Measurements from ENCODE around the gene ZNF276. TPM values are rescaled to one million over a fixed set of nuclear protein-coding genes. Genes with fewer than 3 reads are reported as not detected.

The ZNF276 gene
- total RNA-seq, 1 experiment from 2014 or later: 37.2 TPM

DNA sequence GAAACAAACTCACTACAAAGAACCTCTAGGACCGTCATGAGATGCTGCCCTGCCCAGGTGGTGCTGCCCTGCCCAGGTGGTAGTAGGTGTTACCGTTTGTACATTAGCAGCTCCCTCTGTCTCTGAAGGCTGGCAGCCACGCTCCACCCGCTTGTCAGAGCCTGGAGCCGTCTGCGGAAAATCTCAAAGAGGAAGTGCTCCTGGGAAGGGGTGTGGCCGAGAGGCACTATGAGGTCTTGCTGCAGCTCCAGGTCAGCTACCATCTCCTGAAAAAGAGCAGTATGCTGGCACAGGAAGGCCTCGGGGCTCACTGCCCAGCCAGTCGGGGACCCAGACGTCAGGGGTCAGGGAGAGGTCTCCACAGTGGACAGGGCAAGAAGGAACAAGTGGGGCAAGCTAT, 28.3 kb downstream of the ZNF276 start:
- no TSS peak for BruUV-seq (replicated peaks)
- ChIA-PET POLR2A (ENCODE audit: low non-redundant PET) (interaction anchor here (0.6 kb wide), 1 partner anchor 53 kb away, joined by 5 read pairs; no protein-coding TSS in a partner anchor), CTCF (interaction anchor here (0.6 kb wide), 1 partner anchor 36 kb away, joined by 3 read pairs; no protein-coding TSS in a partner anchor)
- peaks cover 68% of the 10 kb centered on the region for H3K36me3 ChIP-seq (ENCODE audit: insufficient read depth, low read length, poor library complexity, severe bottlenecking)
- no peaks in the 10 kb centered on the region for H3K9me3 ChIP-seq (ENCODE audit: low read depth, low read length, poor library complexity, severe bottlenecking)
- no peak for TF ChIP-seq EZH2 (IDR thresholded peaks at IDR 0.05; ENCODE audit: borderline replicate concordance, low read depth, low read length, poor library complexity, severe bottlenecking)
- TF ChIP-seq, protein P1, sequence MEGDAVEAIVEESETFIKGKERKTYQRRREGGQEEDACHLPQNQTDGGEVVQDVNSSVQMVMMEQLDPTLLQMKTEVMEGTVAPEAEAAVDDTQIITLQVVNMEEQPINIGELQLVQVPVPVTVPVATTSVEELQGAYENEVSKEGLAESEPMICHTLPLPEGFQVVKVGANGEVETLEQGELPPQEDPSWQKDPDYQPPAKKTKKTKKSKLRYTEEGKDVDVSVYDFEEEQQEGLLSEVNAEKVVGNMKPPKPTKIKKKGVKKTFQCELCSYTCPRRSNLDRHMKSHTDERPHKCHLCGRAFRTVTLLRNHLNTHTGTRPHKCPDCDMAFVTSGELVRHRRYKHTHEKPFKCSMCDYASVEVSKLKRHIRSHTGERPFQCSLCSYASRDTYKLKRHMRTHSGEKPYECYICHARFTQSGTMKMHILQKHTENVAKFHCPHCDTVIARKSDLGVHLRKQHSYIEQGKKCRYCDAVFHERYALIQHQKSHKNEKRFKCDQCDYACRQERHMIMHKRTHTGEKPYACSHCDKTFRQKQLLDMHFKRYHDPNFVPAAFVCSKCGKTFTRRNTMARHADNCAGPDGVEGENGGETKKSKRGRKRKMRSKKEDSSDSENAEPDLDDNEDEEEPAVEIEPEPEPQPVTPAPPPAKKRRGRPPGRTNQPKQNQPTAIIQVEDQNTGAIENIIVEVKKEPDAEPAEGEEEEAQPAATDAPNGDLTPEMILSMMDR (conservative IDR thresholded peaks at IDR 0.05; ENCODE audit: low read depth, low read length): no peak
- H3K27me3 ChIP-seq (replicated peaks; ENCODE audit: insufficient read depth, low read depth, low read length, poor library complexity): no peaks in the 10 kb centered on the region
- no peak overlapping the region for H3K27ac ChIP-seq (ENCODE audit: low read depth, low read length, poor library complexity, severe bottlenecking)
- no peak for DNase-seq (ENCODE audit: low spot score)
- H3K4me3 ChIP-seq (ENCODE audit: low read depth, low read length, poor library complexity, severe bottlenecking): no peak overlapping the region
- H3K4me1 ChIP-seq (ENCODE audit: insufficient read depth, low read length, poor library complexity, severe bottlenecking): no peaks in the 10 kb centered on the region
- intact Hi-C loops (cut with micrococcal nuclease; ENCODE audit: unreplicated experiment): loop anchor here (5.0 kb wide), 1 partner anchor 113 kb away; no protein-coding TSS in a partner anchor

DNA sequence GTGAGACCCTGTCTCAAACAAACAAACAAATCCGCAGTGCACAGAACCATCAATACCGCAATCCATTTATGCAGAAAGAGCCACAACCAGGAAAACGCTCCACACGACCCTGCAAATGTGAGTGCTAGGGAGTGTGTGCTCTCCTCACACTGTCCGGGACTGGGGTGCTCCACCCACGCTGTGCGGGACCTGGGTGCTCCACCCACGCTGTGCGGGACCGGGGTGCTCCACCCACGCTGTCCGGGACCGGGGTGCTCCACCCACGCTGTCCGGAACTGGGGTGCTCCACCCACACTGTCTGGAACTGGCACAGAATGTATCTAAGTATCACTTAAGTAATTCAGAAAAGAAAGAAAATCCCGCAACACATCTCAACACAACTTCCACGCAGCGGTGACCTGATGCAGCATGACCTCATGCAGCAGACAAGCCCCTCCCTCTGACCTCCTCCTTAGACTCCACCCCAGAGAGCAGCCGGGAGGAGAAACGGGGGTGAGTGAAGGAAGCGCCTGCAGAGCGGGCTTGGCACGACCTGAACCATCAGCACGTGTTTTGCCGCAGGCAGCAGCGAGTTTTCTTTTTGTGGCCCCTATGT, 38.5 kb downstream of the ZNF276 start:
- POLR2A ChIA-PET (ENCODE audit: low non-redundant PET): no interaction called here
- no peak for TF ChIP-seq EZH2 (IDR thresholded peaks at IDR 0.05; ENCODE audit: borderline replicate concordance, low read depth, low read length, poor library complexity, severe bottlenecking)
- TF ChIP-seq, protein P1 (conservative IDR thresholded peaks at IDR 0.05; ENCODE audit: low read depth, low read length): no peak
- H3K9me3 ChIP-seq (ENCODE audit: low read depth, low read length, poor library complexity, severe bottlenecking): no peaks in the 10 kb centered on the region
- intact Hi-C loops (cut with micrococcal nuclease; ENCODE audit: unreplicated experiment): no loop called here
- H3K27ac ChIP-seq (ENCODE audit: low read depth, low read length, poor library complexity, severe bottlenecking): no peak overlapping the region
- CTCF ChIA-PET: no interaction called here
- DNase-seq (ENCODE audit: low spot score): no peak
- H3K36me3 ChIP-seq (ENCODE audit: insufficient read depth, low read length, poor library complexity, severe bottlenecking): peaks cover 78% of the 10 kb centered on the region
- H3K4me1 ChIP-seq (ENCODE audit: insufficient read depth, low read length, poor library complexity, severe bottlenecking): no peaks in the 10 kb centered on the region
- BruUV-seq (replicated peaks): no TSS peak
- no peaks in the 10 kb centered on the region for H3K27me3 ChIP-seq (replicated peaks; ENCODE audit: insufficient read depth, low read depth, low read length, poor library complexity)
- H3K4me3 ChIP-seq (ENCODE audit: low read depth, low read length, poor library complexity, severe bottlenecking): no peak overlapping the region

DNA sequence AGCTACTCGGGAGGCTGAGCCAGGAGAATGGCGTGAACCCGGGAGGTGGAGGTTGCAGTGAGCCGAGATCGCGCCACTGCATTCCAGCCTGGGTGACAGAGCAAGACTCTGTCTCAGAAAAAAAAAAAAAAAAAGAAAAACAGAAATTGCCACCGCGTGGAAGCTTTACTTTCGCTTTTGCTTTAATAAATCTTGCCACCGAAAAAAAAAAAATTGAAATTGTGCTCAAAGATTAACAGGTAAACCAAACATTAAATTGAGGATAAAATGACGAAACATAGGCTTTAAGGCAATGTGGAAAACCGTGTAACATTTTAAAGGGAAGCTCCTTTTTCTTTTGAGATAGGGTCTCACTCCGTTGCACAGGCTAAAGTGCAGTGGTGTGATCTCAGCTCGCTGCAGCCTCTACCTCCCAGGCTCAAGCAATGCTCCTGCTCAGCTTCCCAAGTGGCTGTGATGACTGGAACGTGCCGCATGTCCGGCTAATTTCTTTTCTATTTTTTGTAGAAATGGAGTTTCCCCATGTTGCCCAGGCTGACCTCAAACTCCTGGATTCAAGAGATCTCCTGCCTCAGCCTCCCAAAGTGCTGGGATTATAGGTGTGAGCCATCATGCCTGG, 40.1 kb downstream of the ZNF276 start:
- peaks cover 82% of the 10 kb centered on the region for H3K36me3 ChIP-seq (ENCODE audit: insufficient read depth, low read length, poor library complexity, severe bottlenecking)
- H3K27me3 ChIP-seq (replicated peaks; ENCODE audit: insufficient read depth, low read depth, low read length, poor library complexity): no peaks in the 10 kb centered on the region
- no peak overlapping the region for H3K4me3 ChIP-seq (ENCODE audit: low read depth, low read length, poor library complexity, severe bottlenecking)
- DNase-seq (ENCODE audit: low spot score): no peak
- no peaks in the 10 kb centered on the region for H3K4me1 ChIP-seq (ENCODE audit: insufficient read depth, low read length, poor library complexity, severe bottlenecking)
- intact Hi-C loops (cut with micrococcal nuclease; ENCODE audit: unreplicated experiment): no loop called here
- ChIA-PET POLR2A (ENCODE audit: low non-redundant PET) (no interaction called here), CTCF (no interaction called here)
- no peak overlapping the region for H3K27ac ChIP-seq (ENCODE audit: low read depth, low read length, poor library complexity, severe bottlenecking)
- TF ChIP-seq, protein P1 (conservative IDR thresholded peaks at IDR 0.05; ENCODE audit: low read depth, low read length): no peak
- TF ChIP-seq EZH2 (IDR thresholded peaks at IDR 0.05; ENCODE audit: borderline replicate concordance, low read depth, low read length, poor library complexity, severe bottlenecking): no peak
- no peaks in the 10 kb centered on the region for H3K9me3 ChIP-seq (ENCODE audit: low read depth, low read length, poor library complexity, severe bottlenecking)
- BruUV-seq (replicated peaks): no TSS peak
